H9 (cell line): ENCODE measurements around the gene KRT6A. TPM values are rescaled to one million over a fixed set of nuclear protein-coding genes. Genes with fewer than 3 reads are reported as not detected.

Source experiments
- DNase-seq: peaks from one replicate; pipeline ENCODE4 v3.0.0-alpha.2; 2017
- H2AFZ ChIP-seq: one replicate; pipeline ENCODE4 v1.6.1; 2013; ENCODE audit warnings: mild to moderate bottlenecking, low read length, control low read depth, moderate library complexity
- H2AK5ac ChIP-seq: 2 replicates; pipeline ENCODE4 v1.6.1; 2013; ENCODE audit warnings: low read length, control low read depth, mixed read lengths; ENCODE audit not compliant: insufficient read length
- H2BK120ac ChIP-seq: one replicate; pipeline ENCODE4 v1.6.1; 2013; ENCODE audit warnings: low read depth, mild to moderate bottlenecking, low read length, control low read depth, inconsistent platforms; ENCODE audit not compliant: poor library complexity, severe bottlenecking
- H2BK12ac ChIP-seq: 2 replicates; pipeline ENCODE4 v1.6.1; 2013; ENCODE audit warnings: low read length, control low read depth, mixed read lengths, low read depth; ENCODE audit not compliant: insufficient read length
- H2BK15ac ChIP-seq: 2 replicates; pipeline ENCODE4 v1.6.1; 2013; ENCODE audit warnings: low read depth, low read length, control low read depth
- H2BK20ac ChIP-seq: one replicate; pipeline ENCODE4 v1.6.1; 2013; ENCODE audit warnings: low read depth, mild to moderate bottlenecking, low read length, control low read depth, inconsistent platforms; ENCODE audit not compliant: poor library complexity, severe bottlenecking
- H2BK5ac ChIP-seq: 2 replicates; pipeline ENCODE4 v1.6.1; 2013; ENCODE audit warnings: low read length, control low read depth, mixed read lengths; ENCODE audit not compliant: insufficient read length
- H3K14ac ChIP-seq: 2 replicates; pipeline ENCODE4 v1.6.1; 2013; ENCODE audit warnings: low read length, control low read depth; ENCODE audit not compliant: insufficient read depth
- H3K18ac ChIP-seq: 2 replicates; pipeline ENCODE4 v1.6.1; 2013; ENCODE audit warnings: low read depth, mild to moderate bottlenecking, mixed read lengths, low read length, control low read depth; ENCODE audit not compliant: insufficient read length
- H3K23ac ChIP-seq: 2 replicates; pipeline ENCODE4 v1.6.1; 2013; ENCODE audit warnings: low read length, control low read depth, mixed read lengths, low read depth; ENCODE audit not compliant: insufficient read length
- H3K23me2 ChIP-seq: 2 replicates; pipeline ENCODE4 v1.6.1; 2013; ENCODE audit warnings: low read depth, mild to moderate bottlenecking, mixed read lengths, low read length, control low read depth; ENCODE audit not compliant: insufficient read length, poor library complexity, severe bottlenecking
- H3K27ac ChIP-seq: 2 replicates; pipeline ENCODE4 v1.5.1; 2013; ENCODE audit warnings: low read length, control low read depth, mixed read lengths, low read depth; ENCODE audit not compliant: insufficient read length
- H3K27me3 ChIP-seq: 2 replicates; pipeline ENCODE4 v1.6.1; 2013; ENCODE audit warnings: low read length, control low read depth, inconsistent platforms; ENCODE audit not compliant: insufficient read depth
- H3K4ac ChIP-seq: 2 replicates; pipeline ENCODE4 v1.6.1; 2013; ENCODE audit warnings: low read depth, mild to moderate bottlenecking, control low read depth, inconsistent platforms, low read length, moderate library complexity
- H3K4me1 ChIP-seq: 2 replicates; pipeline ENCODE4 v1.6.1; 2013; ENCODE audit warnings: low read length, control low read depth, inconsistent platforms; ENCODE audit not compliant: insufficient read depth
- H3K4me2 ChIP-seq: 2 replicates; pipeline ENCODE4 v1.6.1; 2013; ENCODE audit warnings: low read length, control low read depth, mixed read lengths; ENCODE audit not compliant: insufficient read length, insufficient read depth
- H3K56ac ChIP-seq: 2 replicates; pipeline ENCODE4 v1.6.1; 2013; ENCODE audit warnings: low read depth, mild to moderate bottlenecking, mixed read lengths, low read length, control low read depth; ENCODE audit not compliant: insufficient read length
- H3K79me1 ChIP-seq: 2 replicates; pipeline ENCODE4 v1.6.1; 2013; ENCODE audit warnings: low read depth, mild to moderate bottlenecking, moderate library complexity, low read length, control low read depth, inconsistent platforms; ENCODE audit not compliant: insufficient read depth, poor library complexity, severe bottlenecking
- H3K79me2 ChIP-seq: 2 replicates; pipeline ENCODE4 v1.6.1; 2013; ENCODE audit warnings: low read length, control low read depth, inconsistent platforms; ENCODE audit not compliant: insufficient read depth
- H3K9ac ChIP-seq: 2 replicates; pipeline ENCODE4 v1.6.1; 2013; ENCODE audit warnings: low read length, control low read depth, mixed read lengths; ENCODE audit not compliant: insufficient read length; ENCODE audit errors: extremely low read depth
- H3K9me3 ChIP-seq: one replicate; pipeline ENCODE4 v1.6.1; 2013; ENCODE audit warnings: low read depth, low read length, inconsistent platforms; ENCODE audit not compliant: control insufficient read depth
- H3T11ph ChIP-seq: one replicate; pipeline ENCODE4 v1.6.1; 2013; ENCODE audit warnings: mild to moderate bottlenecking, low read length, control low read depth, inconsistent platforms
- H4K20me1 ChIP-seq: one replicate; pipeline ENCODE4 v1.6.1; 2013; ENCODE audit not compliant: control insufficient read depth, insufficient read length, insufficient read depth
- H4K5ac ChIP-seq: 2 replicates; pipeline ENCODE4 v1.6.1; 2013; ENCODE audit warnings: low read depth, mild to moderate bottlenecking, mixed read lengths, low read length, control low read depth; ENCODE audit not compliant: insufficient read length
- H4K8ac ChIP-seq: replicated peaks from 2 replicates; pipeline ENCODE4 v1.6.1; 2013; ENCODE audit warnings: low read length, control low read depth, mixed read lengths, low read depth; ENCODE audit not compliant: insufficient read length
- H4K91ac ChIP-seq: 2 replicates; pipeline ENCODE4 v1.6.1; 2013; ENCODE audit warnings: low read depth, mild to moderate bottlenecking, moderate library complexity, mixed read lengths, low read length, control low read depth; ENCODE audit not compliant: insufficient read length
- H3K27ac Mint-ChIP-seq, 3 experiments: 2 replicates in 2 of 3; 3 replicates in 1 of 3; pipeline ENCODE4 v1.8.0; 2020 to 2021; ENCODE audit warnings: mixed read lengths in 3 of 3, mild to moderate bottlenecking in 1 of 3, moderate library complexity in 1 of 3
- H3K27me3 Mint-ChIP-seq: 2 replicates; pipeline ENCODE4 v1.8.0; 2021; ENCODE audit warnings: low read depth, mild to moderate bottlenecking, moderate library complexity, mixed read lengths
- H3K36me3 Mint-ChIP-seq, 3 experiments: 2 replicates in 2 of 3; 3 replicates in 1 of 3; pipeline ENCODE4 v1.8.0; 2020 to 2021; ENCODE audit warnings: low read depth in 3 of 3, mixed read lengths in 3 of 3; ENCODE audit not compliant: insufficient read depth in 1 of 3
- H3K4me1 Mint-ChIP-seq, 2 experiments: 2 replicates each; pipeline ENCODE4 v1.8.0; 2020; ENCODE audit warnings: mixed read lengths in 2 of 2
- H3K4me3 Mint-ChIP-seq, 2 experiments: 2 replicates in 1 of 2; 3 replicates in 1 of 2; pipeline ENCODE4 v1.8.0; 2020 to 2021; ENCODE audit warnings: mild to moderate bottlenecking in 2 of 2, mixed read lengths in 2 of 2, moderate library complexity in 1 of 2
- H3K9me3 Mint-ChIP-seq, 2 experiments: 2 replicates in 1 of 2; 3 replicates in 1 of 2; pipeline ENCODE4 v1.8.0; 2020; ENCODE audit warnings: mild to moderate bottlenecking in 2 of 2, mixed read lengths in 2 of 2, moderate library complexity in 1 of 2
- WGBS: extraction: QIAGEN DNeasy Blood & Tissue Kit; methylation state at CpG from one replicate; pipeline ENCODE4 v1.1.7; 2013; ENCODE audit warnings: missing lambda C conversion rate, low lambda C conversion rate, mixed read lengths; ENCODE audit not compliant: insufficient read length; ENCODE audit errors: extremely low coverage; 5-methylcytosine and 5-hydroxymethylcytosine counted together
- total RNA-seq: library from RNA; stranded (reverse); gene quantifications from 2 replicates; pipeline ENCODE4 v1.2.1, GENCODE V29; 2021
- TF ChIP-seq, protein P1 (sequence below): fragments of 200-600 bp; sonication (generic); conservative IDR thresholded peaks from 3 replicates; pipeline ENCODE4 v1.8.0; 2021; ENCODE audit warnings: antibody characterized with exemption, mild to moderate bottlenecking

The KRT6A gene
- total RNA-seq, 1 experiment from 2014 or later = not detected

DNA sequence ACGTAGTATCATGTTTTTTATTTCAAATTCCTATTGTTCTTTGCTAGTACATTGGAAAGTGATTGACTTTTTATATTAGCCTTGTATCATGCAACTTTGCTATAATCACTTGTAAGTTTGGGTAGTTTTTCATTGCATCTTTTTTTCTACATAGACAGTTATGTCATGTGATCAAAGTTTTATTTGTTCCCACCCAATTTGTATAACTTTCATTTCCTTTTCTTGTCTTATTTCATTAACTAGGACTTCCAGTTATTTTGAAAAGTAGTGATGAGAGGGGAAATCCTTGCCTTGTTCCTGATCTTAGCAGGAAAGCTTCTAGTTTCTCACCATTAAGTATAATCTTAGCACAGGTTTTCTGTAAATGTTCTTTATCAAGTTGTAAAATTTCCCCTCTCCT is 9.8 kb upstream of the KRT6A start:
- WGBS = no CpG with 5 or more reads among the region's 1 CpG
- no peak overlapping the region for H4K5ac ChIP-seq
- no peak overlapping the region for H3K14ac ChIP-seq
- no peak overlapping the region for H3T11ph ChIP-seq
- Mint-ChIP-seq H3K36me3 (no peaks in the 10 kb centered on the region), H3K27ac (no peak overlapping the region), H3K4me1 (peaks cover 7 to 15% of the 10 kb centered on the region in 2 experiments; a peak in 3 of 4 replicates), H3K9me3 (no peaks in the 10 kb centered on the region), H3K27me3 (no peaks in the 10 kb centered on the region; the same call in 1 of the 2 replicates), H3K4me3 (no peak overlapping the region)
- H2BK5ac ChIP-seq = no peak overlapping the region
- no peaks in the 10 kb centered on the region for H3K79me2 ChIP-seq
- no peak overlapping the region for H2BK15ac ChIP-seq
- no peaks in the 10 kb centered on the region for H3K27me3 ChIP-seq
- no peak overlapping the region for H3K23ac ChIP-seq
- H3K56ac ChIP-seq = no peak overlapping the region
- H3K9ac ChIP-seq = no peak overlapping the region
- no peak overlapping the region for H2BK20ac ChIP-seq
- H3K23me2 ChIP-seq = no peaks in the 10 kb centered on the region
- no peak overlapping the region for H4K91ac ChIP-seq
- no peak overlapping the region for H2AFZ ChIP-seq
- no peaks in the 10 kb centered on the region for H3K4me1 ChIP-seq
- no peak overlapping the region for H2AK5ac ChIP-seq
- H3K4me2 ChIP-seq = no peak overlapping the region
- no peaks in the 10 kb centered on the region for H3K9me3 ChIP-seq
- no peak overlapping the region for H2BK120ac ChIP-seq
- no peak overlapping the region for H3K27ac ChIP-seq
- no peak overlapping the region for H3K4ac ChIP-seq
- no peak for DNase-seq
- no peak overlapping the region for H2BK12ac ChIP-seq
- TF ChIP-seq, protein P1, sequence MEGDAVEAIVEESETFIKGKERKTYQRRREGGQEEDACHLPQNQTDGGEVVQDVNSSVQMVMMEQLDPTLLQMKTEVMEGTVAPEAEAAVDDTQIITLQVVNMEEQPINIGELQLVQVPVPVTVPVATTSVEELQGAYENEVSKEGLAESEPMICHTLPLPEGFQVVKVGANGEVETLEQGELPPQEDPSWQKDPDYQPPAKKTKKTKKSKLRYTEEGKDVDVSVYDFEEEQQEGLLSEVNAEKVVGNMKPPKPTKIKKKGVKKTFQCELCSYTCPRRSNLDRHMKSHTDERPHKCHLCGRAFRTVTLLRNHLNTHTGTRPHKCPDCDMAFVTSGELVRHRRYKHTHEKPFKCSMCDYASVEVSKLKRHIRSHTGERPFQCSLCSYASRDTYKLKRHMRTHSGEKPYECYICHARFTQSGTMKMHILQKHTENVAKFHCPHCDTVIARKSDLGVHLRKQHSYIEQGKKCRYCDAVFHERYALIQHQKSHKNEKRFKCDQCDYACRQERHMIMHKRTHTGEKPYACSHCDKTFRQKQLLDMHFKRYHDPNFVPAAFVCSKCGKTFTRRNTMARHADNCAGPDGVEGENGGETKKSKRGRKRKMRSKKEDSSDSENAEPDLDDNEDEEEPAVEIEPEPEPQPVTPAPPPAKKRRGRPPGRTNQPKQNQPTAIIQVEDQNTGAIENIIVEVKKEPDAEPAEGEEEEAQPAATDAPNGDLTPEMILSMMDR = no peak
- no peak overlapping the region for H4K8ac ChIP-seq
- H3K18ac ChIP-seq = no peak overlapping the region
- H3K79me1 ChIP-seq = no peaks in the 10 kb centered on the region
- H4K20me1 ChIP-seq = no peaks in the 10 kb centered on the region
